Measurements from ENCODE around the gene NUFIP2.
"Not testable (repeated sequence)": the region's sequence is repeated elsewhere in the genome, so short reads cannot be mapped to it uniquely, and the experiment has no call there.

Gene NUFIP2

GRCh38 chr17:29235904-29236303 lies 58.0 kb downstream of the NUFIP2 start:
- DNase-seq, result no peak

GRCh38 chr17:29234972-29235371 lies 59.0 kb downstream of the NUFIP2 start:
- DNase-seq, result not testable (repeated sequence)

- DNase-seq, result no peak
Measured at GRCh38 chr17:29233301-29233700, 60.6 kb downstream of the NUFIP2 start.

DNA sequence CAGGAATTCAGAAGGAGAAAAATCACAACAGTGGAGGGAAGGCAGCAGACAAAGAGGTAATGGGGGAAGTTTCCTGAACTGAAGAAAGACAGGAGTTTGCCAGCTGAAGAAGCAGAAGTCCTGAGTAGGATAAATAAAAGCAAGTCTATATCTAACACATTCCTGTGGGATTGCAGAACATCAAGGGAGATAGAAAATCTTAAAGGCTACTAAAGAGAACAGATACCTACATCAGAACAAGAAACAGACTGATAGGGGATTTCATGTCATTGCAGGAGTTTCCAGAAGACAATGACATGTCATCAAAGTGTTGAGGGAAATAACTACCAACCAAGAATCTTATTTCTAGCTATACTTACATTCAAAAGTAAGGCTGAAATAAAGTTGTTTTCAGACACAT lies 68.6 kb downstream of the NUFIP2 start:
- DNase-seq, result no peak

DNA sequence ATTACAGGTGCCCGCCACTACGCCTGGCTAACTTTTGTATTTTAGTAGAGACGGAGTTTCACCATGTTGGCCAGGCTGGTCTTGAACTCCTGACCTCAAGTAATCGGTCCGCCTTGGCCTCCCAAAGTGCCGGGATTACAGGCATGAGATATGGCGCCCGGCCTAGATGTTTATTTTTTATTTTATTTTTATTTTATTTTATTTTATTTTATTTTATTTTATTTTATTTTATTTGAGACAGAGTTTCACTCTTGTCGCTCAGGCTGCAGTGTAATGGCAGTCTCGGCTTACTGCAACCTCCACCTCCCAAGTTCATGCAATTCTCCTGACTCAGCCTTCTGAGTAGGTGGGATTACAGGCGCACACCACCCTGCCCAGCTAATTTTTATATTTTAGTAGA lies 72.6 kb downstream of the NUFIP2 start:
- not testable (repeated sequence) for DNase-seq

DNA sequence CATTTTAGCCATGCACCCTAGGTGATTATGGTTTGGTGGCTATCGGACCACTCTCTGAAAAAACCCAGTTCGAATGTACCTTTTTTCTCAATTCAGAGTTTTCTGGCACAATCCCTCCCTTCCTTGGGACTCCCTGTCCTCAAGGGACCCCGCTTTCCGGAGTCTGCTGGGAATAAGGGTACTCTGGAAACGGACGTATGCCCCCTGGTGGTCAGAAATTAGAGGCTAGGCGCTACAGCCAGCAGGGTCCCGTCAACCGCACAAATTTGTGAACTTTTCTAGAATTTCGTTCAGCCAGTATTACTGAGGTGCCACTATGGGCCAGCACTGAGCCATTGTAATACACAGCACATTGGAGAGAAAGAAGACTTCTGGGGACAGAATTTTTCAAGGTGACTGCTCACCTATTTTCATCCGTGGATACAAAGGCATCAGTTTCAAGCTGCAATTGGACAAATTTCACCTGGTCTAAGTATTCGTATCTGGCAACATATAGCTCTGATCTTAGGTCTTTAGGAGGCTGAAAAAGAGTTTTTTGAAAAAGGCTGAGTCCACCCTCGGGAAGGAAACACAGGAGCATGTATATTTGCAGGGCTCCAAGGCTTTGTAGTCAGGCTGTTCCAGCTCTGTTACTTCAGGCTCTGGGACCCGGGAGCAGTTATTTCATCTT lies 74.4 kb downstream of the NUFIP2 start:
- DNase-seq, result peak; percentile 57

- DNase-seq, result no peak
Measured at GRCh38 chr17:29216856-29217255, 77.1 kb downstream of the NUFIP2 start.

GRCh38 chr17:29216181-29216580 lies 77.8 kb downstream of the NUFIP2 start:
- no peak for DNase-seq

- no peak for DNase-seq
Measured at GRCh38 chr17:29215717-29216116, 78.2 kb downstream of the NUFIP2 start.

DNA sequence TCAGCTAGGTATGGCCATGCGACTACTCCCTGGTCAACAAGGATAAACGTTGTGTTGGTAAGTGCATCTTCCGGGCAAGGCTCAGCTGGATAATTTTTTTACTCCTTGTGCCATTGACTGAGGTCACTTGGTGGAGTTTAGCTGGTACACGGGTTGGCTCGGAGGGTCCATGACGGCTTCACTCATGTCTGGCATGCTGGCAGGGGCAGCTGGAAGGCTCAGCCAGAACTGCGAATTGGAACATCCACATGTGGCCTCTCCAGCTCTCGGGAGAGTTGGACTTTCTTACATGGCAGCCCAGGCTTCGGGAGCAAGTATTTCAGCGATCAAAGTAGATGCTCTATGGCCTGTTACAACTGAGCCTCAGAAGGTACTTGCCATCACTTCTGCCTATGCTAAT lies 78.8 kb downstream of the NUFIP2 start:
- no peak for DNase-seq

DNA sequence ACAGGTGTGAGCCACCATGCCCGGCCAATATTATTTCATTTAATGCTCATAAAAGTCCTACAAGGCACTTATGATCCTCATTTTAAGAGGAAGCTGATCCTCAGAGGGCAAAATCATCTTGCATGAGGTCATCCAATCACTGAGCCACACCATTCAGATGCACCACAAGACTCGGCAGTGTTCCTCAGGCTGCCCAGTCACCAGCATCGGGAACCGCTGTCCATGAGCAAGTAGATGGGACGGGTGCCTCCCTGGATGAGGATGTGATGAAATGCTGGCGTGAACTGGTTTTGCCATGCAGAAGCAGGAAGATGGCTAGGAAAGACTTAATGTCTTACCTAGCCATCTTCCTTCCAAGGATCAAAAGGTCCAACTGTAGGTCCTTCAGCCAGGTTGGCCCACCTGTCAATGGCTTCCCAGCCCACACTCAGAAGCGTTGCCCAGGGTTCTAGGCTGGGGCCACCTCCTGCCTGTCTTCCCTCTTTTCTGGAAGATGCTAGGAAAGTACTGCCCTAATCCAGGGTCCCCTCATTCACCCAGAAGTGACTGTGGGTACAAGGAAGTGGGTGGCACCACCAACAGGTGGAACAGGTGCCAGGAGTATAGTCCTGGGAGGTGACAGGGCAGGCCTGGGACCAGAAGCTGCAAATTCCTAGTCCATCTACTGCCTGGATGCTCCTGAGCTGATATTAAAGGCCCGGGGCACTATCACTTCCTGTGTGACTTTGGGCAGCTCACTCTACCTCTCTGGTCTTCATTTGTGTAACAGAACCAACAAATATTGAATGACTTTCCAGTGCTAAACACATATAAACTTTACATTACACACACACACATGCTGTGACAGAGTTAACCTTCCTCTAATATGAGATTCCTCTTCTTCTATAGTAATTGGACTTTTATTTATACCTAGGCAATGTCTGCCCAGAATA lies 79.5 kb downstream of the NUFIP2 start:
- no peak for DNase-seq

- no peak for DNase-seq
Measured at GRCh38 chr17:29212681-29213121, 81.2 kb downstream of the NUFIP2 start.

DNA sequence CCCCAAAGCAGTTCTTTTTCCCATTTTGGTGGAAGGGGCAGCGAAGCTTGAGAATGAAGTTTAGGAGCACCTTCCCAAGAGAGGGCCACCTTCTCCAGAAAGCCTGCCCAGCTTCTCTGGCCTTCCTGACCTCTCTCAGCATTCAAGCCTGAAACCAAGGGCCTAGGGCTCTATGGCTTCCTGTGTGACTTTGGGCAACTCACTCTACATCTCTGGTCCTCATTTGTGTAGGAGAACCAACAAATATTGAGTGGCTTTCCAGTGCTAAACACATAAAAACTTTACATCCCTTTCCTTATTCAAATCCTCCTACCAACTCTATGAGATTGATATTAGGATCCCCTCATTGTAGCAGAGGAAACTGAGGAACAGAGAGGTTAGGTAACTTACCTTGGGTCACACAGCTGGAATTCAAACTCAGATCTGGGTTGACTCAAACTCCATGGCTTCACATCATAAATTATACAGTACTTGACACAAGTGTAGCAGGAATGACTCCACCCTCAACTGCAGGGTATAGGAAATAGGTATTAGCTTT lies 81.8 kb downstream of the NUFIP2 start:
- DNase-seq, result no peak

DNA sequence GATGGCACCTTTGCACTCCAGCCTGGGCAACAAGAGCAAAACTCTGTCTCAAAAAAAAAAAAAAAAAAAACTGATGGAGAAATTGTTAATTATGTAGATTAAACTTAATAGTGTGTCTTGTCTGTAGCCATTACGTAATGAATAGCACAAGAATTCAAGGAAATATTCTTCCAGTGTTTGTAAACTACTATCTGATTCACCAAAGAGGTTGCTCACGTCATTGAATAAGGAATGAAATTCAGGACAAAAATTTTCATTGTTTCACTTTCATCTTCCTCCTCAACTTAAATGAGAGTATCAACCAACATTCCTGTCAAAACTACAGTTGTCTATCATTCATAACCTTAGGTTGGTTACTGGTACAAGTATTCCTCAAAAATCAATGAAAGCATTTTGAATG lies 83.1 kb downstream of the NUFIP2 start:
- no peak for DNase-seq

- DNase-seq, result no peak
Measured at GRCh38 chr17:29209073-29209472, 84.9 kb downstream of the NUFIP2 start.

DNA sequence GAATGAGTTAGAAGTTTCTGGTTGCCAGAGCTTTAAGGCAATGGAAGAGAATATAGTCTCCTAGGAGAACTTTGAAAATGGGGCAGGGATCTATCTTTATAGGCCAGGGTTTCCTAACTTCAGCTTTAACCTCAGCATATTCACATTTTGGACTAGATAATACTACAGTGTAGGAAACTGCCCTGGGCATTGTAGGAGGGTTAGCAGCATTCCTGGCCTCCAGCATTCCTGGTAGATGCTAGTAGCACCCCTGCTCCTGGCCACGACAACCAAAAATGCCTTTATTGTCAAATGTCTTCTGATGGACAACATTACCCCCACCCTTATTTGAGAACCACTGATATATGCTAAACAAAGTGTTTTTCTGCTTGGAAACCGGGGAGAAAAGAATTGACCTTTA lies 86.0 kb downstream of the NUFIP2 start:
- no peak for DNase-seq
